GM23248 (cell line): ENCODE results near the gene TFB2M. TPM values are rescaled to one million over a fixed set of nuclear protein-coding genes. Genes with fewer than 3 reads are reported as not detected.

Experiments
- DNase-seq: peaks from one replicate; pipeline ENCODE4 v3.0.0-alpha.2; 2015
- H2AFZ ChIP-seq: fragments of 200-600 bp; sonication (generic); 2 replicates; pipeline ENCODE4 v1.6.1; 2016; ENCODE audit warnings: antibody characterized with exemption
- H3F3A ChIP-seq: fragments of 200-600 bp; sonication (generic); 2 replicates; pipeline ENCODE4 v1.6.1; 2016; ENCODE audit warnings: mild to moderate bottlenecking, antibody characterized with exemption, mixed run types; ENCODE audit not compliant: insufficient read depth
- H3K27ac ChIP-seq: fragments of 200-600 bp; sonication (generic); 2 replicates; pipeline ENCODE4 v1.5.1; 2016; ENCODE audit warnings: mild to moderate bottlenecking
- H3K27me3 ChIP-seq: fragments of 200-600 bp; sonication (generic); replicated peaks from 2 replicates; pipeline ENCODE4 v1.6.1; 2016; ENCODE audit warnings: mild to moderate bottlenecking; ENCODE audit not compliant: insufficient read depth
- H3K36me3 ChIP-seq: fragments of 200-600 bp; sonication (generic); 2 replicates; pipeline ENCODE4 v1.6.1; 2016; ENCODE audit warnings: low read depth, mild to moderate bottlenecking
- H3K4me1 ChIP-seq: fragments of 200-600 bp; sonication (generic); 2 replicates; pipeline ENCODE4 v1.6.1; 2016; ENCODE audit warnings: mild to moderate bottlenecking; ENCODE audit not compliant: insufficient read depth
- H3K4me2 ChIP-seq: fragments of 200-600 bp; sonication (generic); one replicate; pipeline ENCODE4 v1.6.1; 2016; ENCODE audit warnings: mild to moderate bottlenecking; ENCODE audit not compliant: unreplicated experiment
- H3K4me3 ChIP-seq: fragments of 200-600 bp; sonication (generic); 2 replicates; pipeline ENCODE4 v1.5.1; 2016; ENCODE audit warnings: mild to moderate bottlenecking
- H3K79me2 ChIP-seq: fragments of 200-600 bp; sonication (generic); 2 replicates; pipeline ENCODE4 v1.6.1; 2016; ENCODE audit warnings: mild to moderate bottlenecking; ENCODE audit not compliant: insufficient read depth
- H3K9ac ChIP-seq: fragments of 200-600 bp; sonication (generic); 2 replicates; pipeline ENCODE4 v1.6.1; 2016; ENCODE audit warnings: mild to moderate bottlenecking
- H3K9me2 ChIP-seq: fragments of 200-600 bp; sonication (generic); 2 replicates; pipeline ENCODE4 v1.6.1; 2016; ENCODE audit warnings: mixed run types, mild to moderate bottlenecking, moderate library complexity; ENCODE audit not compliant: insufficient read depth
- H3K9me3 ChIP-seq: fragments of 200-600 bp; sonication (generic); one replicate; pipeline ENCODE4 v1.6.1; 2017; ENCODE audit warnings: low read depth
- H4K20me1 ChIP-seq: fragments of 200-600 bp; sonication (generic); 2 replicates; pipeline ENCODE4 v1.6.0; 2016; ENCODE audit not compliant: insufficient read depth
- EZH2 ChIP-seq: fragments of 200-600 bp; sonication (generic); IDR thresholded peaks from 2 replicates; pipeline ENCODE4 v1.6.1; 2018; ENCODE audit warnings: antibody characterized with exemption, mild to moderate bottlenecking; ENCODE audit not compliant: insufficient read depth, poor library complexity, severe bottlenecking
- EZH2phosphoT487 ChIP-seq: fragments of 200-600 bp; sonication (generic); IDR thresholded peaks from 2 replicates; pipeline ENCODE4 v1.6.1; 2018; ENCODE audit warnings: antibody characterized with exemption, moderate library complexity, mild to moderate bottlenecking, low read depth; ENCODE audit not compliant: insufficient read depth
- WGBS, 2 experiments: methylation state at CpG; one replicate each; pipeline ENCODE4 v1.1.6; 2015 to 2017; ENCODE audit warnings: low lambda C conversion rate in 2 of 2, low coverage in 1 of 2; ENCODE audit errors: missing lambda C conversion rate in 2 of 2; 5-methylcytosine and 5-hydroxymethylcytosine counted together
- in situ Hi-C: fragments of 300-500 bp; cut with MboI; formaldehyde crosslinking; loops from 2 replicates; pipeline ENCODE4 v1.15.0; 2020
- polyA plus RNA-seq: library from polyadenylated mRNA; unstranded; fragments of >200 nt; fragmentation: Nextera tagmentation; extraction: Ambion mirVana; gene quantifications from 2 replicates; pipeline ENCODE4 v1.2.1, GENCODE V29; 2016
- total RNA-seq: library from RNA; depleted of rRNA; stranded (reverse); fragments of >200 nt; shearing (Covaris generic); gene quantifications from 2 replicates; pipeline ENCODE4 v1.2.3, GENCODE V29; 2014

TFB2M gene
- total and polyA plus RNA-seq, 2 experiments from 2014 or later: 20.6 to 32.0 TPM

- H4K20me1 ChIP-seq: no peaks in the 10 kb centered on the region
- H3K4me3 ChIP-seq: no peak overlapping the region
- H3K9ac ChIP-seq: no peak overlapping the region
- H3K9me2 ChIP-seq: no peaks in the 10 kb centered on the region
- H2AFZ ChIP-seq: no peak overlapping the region
- 42 to 48% methylated on average over 4 to 5 of the region's 5 CpGs for WGBS, 2 experiments
- no peaks in the 10 kb centered on the region for H3K36me3 ChIP-seq
- no peaks in the 10 kb centered on the region for H3K27me3 ChIP-seq
- H3K4me1 ChIP-seq: no peaks in the 10 kb centered on the region
- no peaks in the 10 kb centered on the region for H3F3A ChIP-seq
- H3K27ac ChIP-seq: no peak overlapping the region
- H3K79me2 ChIP-seq: no peaks in the 10 kb centered on the region
- TF ChIP-seq EZH2 (no peak), EZH2phosphoT487 (no peak)
- in situ Hi-C loops: no loop called here
- DNase-seq: no peak
- H3K4me2 ChIP-seq: no peak overlapping the region
- H3K9me3 ChIP-seq: no peaks in the 10 kb centered on the region
Observed at GRCh38 chr1:246527402-246528088, 38.5 kb downstream of the TFB2M start.

GRCh38 chr1:246526915-246527314, 39.1 kb downstream of the TFB2M start:
- no peak for DNase-seq
- H3K4me1 ChIP-seq: no peaks in the 10 kb centered on the region
- no peak overlapping the region for H3K27ac ChIP-seq
- H3K36me3 ChIP-seq: no peaks in the 10 kb centered on the region
- no peak overlapping the region for H3K4me3 ChIP-seq
- H3K9me2 ChIP-seq: no peaks in the 10 kb centered on the region
- 45 to 64% methylated on average over 5 to 7 of the region's 7 CpGs for WGBS, 2 experiments
- H3K79me2 ChIP-seq: no peaks in the 10 kb centered on the region
- H4K20me1 ChIP-seq: no peaks in the 10 kb centered on the region
- in situ Hi-C loops: no loop called here
- no peaks in the 10 kb centered on the region for H3K27me3 ChIP-seq
- no peak overlapping the region for H3K9ac ChIP-seq
- H3F3A ChIP-seq: no peaks in the 10 kb centered on the region
- H3K4me2 ChIP-seq: no peak overlapping the region
- no peaks in the 10 kb centered on the region for H3K9me3 ChIP-seq
- no peak for TF ChIP-seq EZH2phosphoT487
- TF ChIP-seq EZH2: no peak
- H2AFZ ChIP-seq: no peak overlapping the region

GRCh38 chr1:246526380-246526779, 39.7 kb downstream of the TFB2M start:
- no peaks in the 10 kb centered on the region for H3K36me3 ChIP-seq
- no peaks in the 10 kb centered on the region for H3K9me2 ChIP-seq
- no peaks in the 10 kb centered on the region for H3F3A ChIP-seq
- in situ Hi-C loops: no loop called here
- WGBS, 2 experiments: 51 to 62% methylated on average over 4 of the region's 4 CpGs
- no peaks in the 10 kb centered on the region for H3K4me1 ChIP-seq
- no peak overlapping the region for H3K4me3 ChIP-seq
- no peaks in the 10 kb centered on the region for H3K27me3 ChIP-seq
- no peak overlapping the region for H3K9ac ChIP-seq
- H3K9me3 ChIP-seq: no peaks in the 10 kb centered on the region
- no peaks in the 10 kb centered on the region for H4K20me1 ChIP-seq
- no peak overlapping the region for H3K4me2 ChIP-seq
- H3K79me2 ChIP-seq: no peaks in the 10 kb centered on the region
- DNase-seq: no peak
- TF ChIP-seq EZH2phosphoT487 (no peak), EZH2 (no peak)
- H2AFZ ChIP-seq: no peak overlapping the region
- H3K27ac ChIP-seq: no peak overlapping the region

- no peak for DNase-seq
- in situ Hi-C loops: no loop called here
- WGBS, 2 experiments: 70 to 100% methylated on average over 1 of the region's 1 CpG
Observed at GRCh38 chr1:246519514-246519913, 46.5 kb downstream of the TFB2M start.

More at GRCh38 chr1:246519514-246519913, 46.5 kb downstream of the TFB2M start:
- H3K27ac ChIP-seq: no peak overlapping the region
- no peak overlapping the region for H3K4me2 ChIP-seq
- no peaks in the 10 kb centered on the region for H3K27me3 ChIP-seq
- H3K4me3 ChIP-seq: no peak overlapping the region
- H3K9me3 ChIP-seq: peaks cover 5% of the 10 kb centered on the region
- no peaks in the 10 kb centered on the region for H3K79me2 ChIP-seq
- H3K9me2 ChIP-seq: no peaks in the 10 kb centered on the region
- peaks cover 6% of the 10 kb centered on the region; the same call in 1 of the 2 replicates for H3F3A ChIP-seq
- H2AFZ ChIP-seq: no peak overlapping the region
- no peak overlapping the region for H3K9ac ChIP-seq
- TF ChIP-seq EZH2: no peak
- no peak for TF ChIP-seq EZH2phosphoT487
- H3K36me3 ChIP-seq: no peaks in the 10 kb centered on the region
- no peaks in the 10 kb centered on the region for H3K4me1 ChIP-seq
- no peaks in the 10 kb centered on the region for H4K20me1 ChIP-seq
